Gastroesophageal sphincter (tissue), 4 donors: ENCODE results near the gene PPP2R3A. TPM values are rescaled to one million over a fixed set of nuclear protein-coding genes. Genes with fewer than 3 reads are reported as not detected.

Source experiments
- ATAC-seq: fragments of 150-250 bp; one replicate; pipeline ENCODE4 v1.9.1; 2016; ENCODE audit warnings: mild to moderate bottlenecking, moderate library complexity
- H3K27ac ChIP-seq, 4 donors: fragments of 200-600 bp; sonication (generic) in 3 of 4; 1 replicate in 3 of 4; 2 replicates in 1 of 4; pipeline ENCODE4 v1.5.1; 2016 to 2019
- H3K27me3 ChIP-seq: fragments of 200-600 bp; sonication (generic); one replicate; pipeline ENCODE4 v1.5.1; 2019
- H3K36me3 ChIP-seq, 2 donors: fragments of 200-600 bp; sonication (generic); one replicate each; pipeline ENCODE4 v1.5.1; 2019; ENCODE audit warnings: control low read depth in 1 of 2
- H3K4me1 ChIP-seq, 3 donors: fragments of 200-600 bp; sonication (generic); 1 replicate in 2 of 3; 2 replicates in 1 of 3; pipeline ENCODE4 v1.5.1; 2016 to 2019; ENCODE audit warnings: control low read depth in 2 of 3
- H3K4me3 ChIP-seq, 2 donors: fragments of 200-600 bp; sonication (generic); one replicate each; pipeline ENCODE4 v1.5.1; 2019; ENCODE audit warnings: mild to moderate bottlenecking in 1 of 2, moderate library complexity in 1 of 2
- H3K9me3 ChIP-seq, 3 donors: fragments of 200-600 bp; sonication (generic); one replicate each; pipeline ENCODE4 v1.5.1; 2017 to 2019; ENCODE audit warnings: control low read depth in 2 of 3
- EP300 ChIP-seq: sonication (generic); formaldehyde crosslinking; IDR thresholded peaks from one replicate; pipeline ENCODE4 v1.6.1; 2017; ENCODE audit warnings: antibody characterized with exemption, mild to moderate bottlenecking
- POLR2A ChIP-seq, 2 donors: fragments of 450-650 bp; IDR thresholded peaks; one replicate each; pipeline ENCODE4 v1.6.1; 2017; ENCODE audit warnings: antibody characterized with exemption in 2 of 2, mild to moderate bottlenecking in 2 of 2, moderate library complexity in 1 of 2
- POLR2AphosphoS5 ChIP-seq: sonication (generic); formaldehyde crosslinking; IDR thresholded peaks from one replicate; pipeline ENCODE4 v1.6.1; 2017; ENCODE audit warnings: antibody characterized with exemption
- WGBS, 2 donors: methylation state at CpG; one replicate each; pipeline ENCODE4 v1.1.5; 2018; ENCODE audit warnings: low coverage in 1 of 2; 5-methylcytosine and 5-hydroxymethylcytosine counted together
- total RNA-seq, 4 donors: library from RNA; depleted of rRNA; stranded (reverse); fragments of >200 nt; gene quantifications; one replicate each; pipeline ENCODE4 v1.1.0, GENCODE V29; 2016
- TF ChIP-seq, protein P1 (sequence below), 4 experiments: fragments of 200-600 bp in 2 of 4; fragments of 450-650 bp in 2 of 4; sonication (generic) in 1 of 4; IDR thresholded peaks; one replicate each; pipeline ENCODE4 v1.5.1; 2017 to 2019; ENCODE audit warnings: antibody characterized with exemption in 4 of 4, mild to moderate bottlenecking in 2 of 4, moderate library complexity in 2 of 4

Gene PPP2R3A
- total RNA-seq, 4 donors from 2014 or later: 22.5 to 31.8 (median 27.8) TPM

DNA sequence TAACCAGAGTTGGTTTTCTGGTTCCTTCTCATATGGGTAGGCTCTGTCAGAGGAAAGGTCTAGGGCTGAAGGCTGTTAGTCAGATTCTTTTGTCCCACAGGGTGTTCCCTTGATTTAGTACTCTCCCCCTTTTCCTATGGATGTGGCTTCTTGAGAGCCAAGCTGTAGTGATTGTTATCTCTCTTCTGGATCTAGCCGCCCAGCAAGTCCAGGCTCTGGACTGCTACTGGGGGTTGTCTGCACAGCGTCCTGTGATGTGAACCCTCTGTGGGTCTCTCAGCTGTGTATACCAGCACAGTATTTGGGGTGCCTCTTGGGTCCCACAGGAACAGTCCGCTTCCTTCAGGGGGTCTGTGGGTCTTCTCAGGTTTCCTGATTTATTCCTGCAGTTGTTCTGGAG lies 70.8 kb downstream of the PPP2R3A start:
- Histone ChIP-seq H3K27ac (no peak overlapping the region), H3K4me3 (no peak overlapping the region), H3K36me3 (peaks cover 0 to 34% of the 10 kb centered on the region in 2 donors), H3K27me3 (no peaks in the 10 kb centered on the region), H3K9me3 (no peaks in the 10 kb centered on the region), H3K4me1 (peaks cover 0 to 13% (median 0%) of the 10 kb centered on the region in 3 donors)
- 100% methylated on average over 1 of the region's 3 CpGs for WGBS, 2 donors
- ATAC-seq: no peak
- TF ChIP-seq POLR2A (IDR thresholded peaks at IDR 0.05): no peak
- no peak for TF ChIP-seq POLR2AphosphoS5
- TF ChIP-seq, protein P1, sequence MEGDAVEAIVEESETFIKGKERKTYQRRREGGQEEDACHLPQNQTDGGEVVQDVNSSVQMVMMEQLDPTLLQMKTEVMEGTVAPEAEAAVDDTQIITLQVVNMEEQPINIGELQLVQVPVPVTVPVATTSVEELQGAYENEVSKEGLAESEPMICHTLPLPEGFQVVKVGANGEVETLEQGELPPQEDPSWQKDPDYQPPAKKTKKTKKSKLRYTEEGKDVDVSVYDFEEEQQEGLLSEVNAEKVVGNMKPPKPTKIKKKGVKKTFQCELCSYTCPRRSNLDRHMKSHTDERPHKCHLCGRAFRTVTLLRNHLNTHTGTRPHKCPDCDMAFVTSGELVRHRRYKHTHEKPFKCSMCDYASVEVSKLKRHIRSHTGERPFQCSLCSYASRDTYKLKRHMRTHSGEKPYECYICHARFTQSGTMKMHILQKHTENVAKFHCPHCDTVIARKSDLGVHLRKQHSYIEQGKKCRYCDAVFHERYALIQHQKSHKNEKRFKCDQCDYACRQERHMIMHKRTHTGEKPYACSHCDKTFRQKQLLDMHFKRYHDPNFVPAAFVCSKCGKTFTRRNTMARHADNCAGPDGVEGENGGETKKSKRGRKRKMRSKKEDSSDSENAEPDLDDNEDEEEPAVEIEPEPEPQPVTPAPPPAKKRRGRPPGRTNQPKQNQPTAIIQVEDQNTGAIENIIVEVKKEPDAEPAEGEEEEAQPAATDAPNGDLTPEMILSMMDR (IDR thresholded peaks at IDR 0.05): no peak
- no peak for TF ChIP-seq EP300

DNA sequence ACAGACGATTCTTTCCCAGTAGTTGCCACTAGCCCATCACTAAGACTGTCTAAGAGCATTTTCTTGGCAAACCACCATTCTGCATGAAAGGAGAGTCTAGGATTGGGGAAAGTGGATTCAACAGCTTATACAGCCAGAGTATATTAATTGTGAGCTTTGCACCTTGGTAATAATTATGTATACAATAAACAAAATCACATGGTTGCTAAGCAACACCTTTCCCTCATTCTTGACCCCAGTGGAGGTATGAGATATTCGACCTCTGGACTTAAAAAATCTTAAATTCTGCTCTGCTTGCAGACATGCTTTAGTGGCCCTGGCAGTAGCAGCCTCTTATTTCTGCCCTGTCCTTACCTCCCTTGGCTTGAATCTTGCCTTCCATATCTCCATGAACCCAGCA lies 73.1 kb downstream of the PPP2R3A start:
- Histone ChIP-seq H3K9me3 (no peaks in the 10 kb centered on the region), H3K4me3 (no peak overlapping the region), H3K27me3 (no peaks in the 10 kb centered on the region), H3K4me1 (peaks cover 0 to 23% (median 0%) of the 10 kb centered on the region in 3 donors), H3K36me3 (peaks cover 2 to 41% of the 10 kb centered on the region in 2 donors), H3K27ac (no peak overlapping the region)
- no peak for ATAC-seq
- TF ChIP-seq POLR2A (IDR thresholded peaks at IDR 0.05): no peak
- no peak for TF ChIP-seq EP300
- TF ChIP-seq, protein P1 (IDR thresholded peaks at IDR 0.05): no peak
- no peak for TF ChIP-seq POLR2AphosphoS5
- 53 to 59% methylated on average over 2 of the region's 2 CpGs for WGBS, 2 donors

DNA sequence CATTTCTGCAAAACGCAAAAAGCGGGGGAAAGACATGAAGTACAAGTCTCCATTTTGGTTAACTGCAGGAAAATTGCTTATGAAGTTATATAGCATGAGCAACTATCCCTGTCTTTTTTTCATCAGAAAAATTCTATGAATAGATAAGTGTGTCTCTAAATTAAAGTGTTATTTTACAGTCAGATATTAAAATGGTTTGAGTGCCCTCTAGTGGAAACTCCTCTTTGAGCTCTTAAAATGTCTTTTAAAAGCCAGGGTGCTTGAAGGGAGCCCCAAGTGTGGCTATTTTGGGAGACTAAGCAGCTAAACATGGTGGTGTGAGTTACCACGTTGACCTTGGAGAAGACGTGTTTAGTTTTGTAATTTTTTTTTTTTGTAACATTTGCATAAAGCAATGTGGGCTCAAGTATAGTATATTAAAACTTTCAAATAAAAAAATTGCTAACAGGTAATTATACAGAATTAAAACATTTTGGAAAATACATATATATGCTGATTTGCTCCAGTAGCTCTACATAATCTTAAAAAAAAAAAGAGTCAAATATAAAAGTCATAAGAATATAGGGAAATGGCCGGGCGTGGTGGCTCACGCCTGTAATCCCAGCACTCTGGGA lies 77.2 kb downstream of the PPP2R3A start:
- no peak overlapping the region for H3K27ac ChIP-seq
- TF ChIP-seq, protein P1 (IDR thresholded peaks at IDR 0.05): peak; percentile 50 to 73 (median 56)
- TF ChIP-seq EP300: no peak
- H3K36me3 ChIP-seq: peaks cover 2 to 62% of the 10 kb centered on the region in 2 donors
- peaks cover 0 to 23% (median 0%) of the 10 kb centered on the region in 3 donors for H3K4me1 ChIP-seq
- H3K27me3 ChIP-seq: no peaks in the 10 kb centered on the region
- no peak overlapping the region for H3K4me3 ChIP-seq
- WGBS, 2 donors: 47 to 65% methylated on average over 4 to 6 of the region's 7 CpGs
- no peak for ATAC-seq
- H3K9me3 ChIP-seq: no peaks in the 10 kb centered on the region

DNA sequence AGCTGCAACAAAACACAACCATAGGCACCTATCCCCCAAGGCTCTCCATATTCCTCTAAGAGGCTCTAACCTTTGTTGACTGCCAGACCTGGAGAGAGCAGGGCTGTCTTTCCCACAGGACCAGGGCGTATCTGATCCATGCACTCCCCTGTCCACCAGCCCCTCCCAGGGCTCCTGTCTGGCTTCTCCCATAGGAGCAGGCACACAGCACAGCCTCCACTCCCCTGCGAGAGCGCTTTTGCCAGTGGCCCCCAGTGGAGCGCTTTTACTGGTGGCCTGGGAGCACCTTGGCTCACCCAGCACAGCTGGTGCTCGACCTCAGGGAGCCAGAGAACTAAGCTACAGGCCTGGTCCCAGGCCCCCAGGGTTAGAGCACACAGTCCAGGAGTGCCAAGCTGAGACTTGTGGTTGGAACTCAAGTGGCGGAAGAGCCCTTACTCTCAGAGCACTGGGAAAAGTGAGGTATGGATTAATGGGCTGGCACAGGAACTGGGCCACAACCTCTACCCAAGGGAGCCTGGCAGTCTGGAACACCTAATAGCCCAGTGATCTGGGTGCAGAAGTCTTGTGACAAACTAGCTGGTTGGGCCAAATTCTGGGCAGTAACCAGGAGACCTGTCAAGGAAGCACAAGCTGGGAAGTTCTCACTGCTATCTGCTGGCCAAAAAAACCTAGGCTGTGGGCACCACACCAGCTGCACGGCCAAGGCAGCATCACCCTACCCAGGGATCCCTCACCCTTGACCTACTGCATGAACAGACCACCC lies 79.6 kb downstream of the PPP2R3A start:
- Histone ChIP-seq H3K9me3 (no peaks in the 10 kb centered on the region), H3K27ac (no peak overlapping the region), H3K27me3 (no peaks in the 10 kb centered on the region), H3K4me1 (peaks cover 0 to 10% (median 0%) of the 10 kb centered on the region in 3 donors), H3K36me3 (peaks cover 2 to 69% of the 10 kb centered on the region in 2 donors), H3K4me3 (no peak overlapping the region)
- WGBS, 2 donors: no CpG with 5 or more reads among the region's 7 CpGs
- TF ChIP-seq, protein P1 (IDR thresholded peaks at IDR 0.05): no peak
- TF ChIP-seq EP300 (no peak), POLR2A (IDR thresholded peaks at IDR 0.05) (no peak), POLR2AphosphoS5 (no peak)
- ATAC-seq: no peak
